Neural cell (in vitro differentiated cells): ENCODE data around the gene CDK13. TPM values are rescaled to one million over a fixed set of nuclear protein-coding genes. Genes with fewer than 3 reads are reported as not detected.

Experiments used
- H2AFZ ChIP-seq: fragments of 200-600, 300-800 bp; sonication (generic), shearing (Covaris generic); 2 replicates; pipeline ENCODE4 v1.6.0; 2014; ENCODE audit warnings: low read depth, mild to moderate bottlenecking, antibody characterized with exemption, low read length, moderate library complexity
- H3F3A ChIP-seq: fragments of 200-600 bp; shearing (Covaris generic); 2 replicates; pipeline ENCODE4 v1.6.1; 2016; ENCODE audit warnings: mild to moderate bottlenecking, moderate library complexity, mixed read lengths, antibody characterized with exemption, low read length; ENCODE audit not compliant: insufficient read depth, poor library complexity, severe bottlenecking
- H3K27ac ChIP-seq: fragments of 200-600, 300-800 bp; sonication (generic), shearing (Covaris generic); 2 replicates; pipeline ENCODE4 v1.5.1; 2014; ENCODE audit warnings: mild to moderate bottlenecking, low read length, moderate library complexity
- H3K27me3 ChIP-seq: fragments of 300-800, 200-600 bp; sonication (generic), shearing (Covaris generic); 2 replicates; pipeline ENCODE4 v1.6.0; 2014; ENCODE audit warnings: mild to moderate bottlenecking, low read depth, low read length, moderate library complexity; ENCODE audit not compliant: insufficient read depth
- H3K36me3 ChIP-seq: fragments of 300-800, 200-600 bp; sonication (generic), shearing (Covaris generic); 2 replicates; pipeline ENCODE4 v1.5.1; 2014; ENCODE audit warnings: mild to moderate bottlenecking, antibody characterized with exemption, low read length, moderate library complexity; ENCODE audit not compliant: insufficient read depth
- H3K4me2 ChIP-seq: fragments of 300-800, 200-600 bp; sonication (generic), shearing (Covaris generic); 2 replicates; pipeline ENCODE4 v1.6.0; 2014; ENCODE audit warnings: mild to moderate bottlenecking, low read length
- H3K4me3 ChIP-seq: fragments of 300-800, 200-600 bp; sonication (generic), shearing (Covaris generic); 2 replicates; pipeline ENCODE4 v1.5.1; 2014; ENCODE audit warnings: mild to moderate bottlenecking, low read length, moderate library complexity
- H3K79me2 ChIP-seq: fragments of 200-600 bp; shearing (Covaris generic); replicated peaks from 2 replicates; pipeline ENCODE4 v1.6.0; 2014; ENCODE audit warnings: mild to moderate bottlenecking, low read length, moderate library complexity; ENCODE audit not compliant: insufficient read depth
- H3K9ac ChIP-seq: fragments of 300-800, 200-600 bp; sonication (generic), shearing (Covaris generic); 2 replicates; pipeline ENCODE4 v1.6.1; 2016; ENCODE audit warnings: mild to moderate bottlenecking, low read length, mixed read lengths
- H3K9me2 ChIP-seq: fragments of 200-600 bp; shearing (Covaris generic); 2 replicates; pipeline ENCODE4 v1.6.1; 2016; ENCODE audit warnings: mild to moderate bottlenecking, low read length, mixed read lengths; ENCODE audit not compliant: insufficient read depth
- H3K9me3 ChIP-seq: fragments of 200-600, 300-800 bp; sonication (generic), shearing (Covaris generic); 2 replicates; pipeline ENCODE4 v1.6.1; 2016; ENCODE audit warnings: mild to moderate bottlenecking, mixed run types, low read length, moderate library complexity, mixed read lengths
- H4K20me1 ChIP-seq: fragments of 200-600 bp; shearing (Covaris generic); 2 replicates; pipeline ENCODE4 v1.6.1; 2016; ENCODE audit warnings: mild to moderate bottlenecking, mixed run types; ENCODE audit not compliant: insufficient read depth
- EP300 ChIP-seq: fragments of 450-650 bp; conservative IDR thresholded peaks from 2 replicates; pipeline ENCODE4 v1.6.1; 2014; ENCODE audit warnings: antibody characterized with exemption, mild to moderate bottlenecking, moderate library complexity; ENCODE audit not compliant: poor library complexity, severe bottlenecking
- EZH2 ChIP-seq: fragments of 200-600, 300-800 bp; shearing (Covaris generic), sonication (generic); IDR thresholded peaks from 2 replicates; pipeline ENCODE4 v1.6.1; 2014; ENCODE audit warnings: antibody characterized with exemption, low read length, borderline replicate concordance, mild to moderate bottlenecking; ENCODE audit not compliant: insufficient read depth, poor library complexity, severe bottlenecking
- MXI1 ChIP-seq: fragments of 450-650 bp; conservative IDR thresholded peaks from 2 replicates; pipeline ENCODE4 v1.6.1; 2014; ENCODE audit warnings: antibody characterized with exemption, mild to moderate bottlenecking; ENCODE audit not compliant: poor library complexity, severe bottlenecking
- POLR2AphosphoS5 ChIP-seq: IDR thresholded peaks from 2 replicates; pipeline ENCODE4 v1.6.1; 2012
- RAD21 ChIP-seq: fragments of 450-650 bp; conservative IDR thresholded peaks from 2 replicates; pipeline ENCODE4 v1.6.1; 2014; ENCODE audit warnings: antibody characterized with exemption, mild to moderate bottlenecking, moderate library complexity
- SMC3 ChIP-seq: fragments of 450-650 bp; conservative IDR thresholded peaks from 2 replicates; pipeline ENCODE4 v1.6.1; 2014; ENCODE audit warnings: antibody characterized with exemption, mild to moderate bottlenecking, moderate library complexity; ENCODE audit not compliant: poor library complexity
- TAF1 ChIP-seq: IDR thresholded peaks from 2 replicates; pipeline ENCODE4 v1.6.1; 2012; ENCODE audit warnings: low read depth
- polyA plus RNA-seq: library from polyadenylated mRNA; depleted of rRNA; stranded (reverse); fragments of >200 nt; gene quantifications from 2 replicates; pipeline ENCODE4 v1.2.3, GENCODE V29; 2014
- TF ChIP-seq, protein P1 (sequence below): fragments of 450-650 bp; IDR thresholded peaks from 2 replicates; pipeline ENCODE4 v1.5.1; 2014; ENCODE audit warnings: antibody characterized with exemption, mild to moderate bottlenecking, moderate library complexity; ENCODE audit not compliant: poor library complexity, severe bottlenecking
- TF ChIP-seq, protein P2 (sequence below): IDR thresholded peaks from 2 replicates; pipeline ENCODE4 v1.6.1; 2012; ENCODE audit warnings: borderline replicate concordance

CDK13 gene
- polyA plus RNA-seq, 1 donor from 2014 or later: 27.0 TPM

DNA sequence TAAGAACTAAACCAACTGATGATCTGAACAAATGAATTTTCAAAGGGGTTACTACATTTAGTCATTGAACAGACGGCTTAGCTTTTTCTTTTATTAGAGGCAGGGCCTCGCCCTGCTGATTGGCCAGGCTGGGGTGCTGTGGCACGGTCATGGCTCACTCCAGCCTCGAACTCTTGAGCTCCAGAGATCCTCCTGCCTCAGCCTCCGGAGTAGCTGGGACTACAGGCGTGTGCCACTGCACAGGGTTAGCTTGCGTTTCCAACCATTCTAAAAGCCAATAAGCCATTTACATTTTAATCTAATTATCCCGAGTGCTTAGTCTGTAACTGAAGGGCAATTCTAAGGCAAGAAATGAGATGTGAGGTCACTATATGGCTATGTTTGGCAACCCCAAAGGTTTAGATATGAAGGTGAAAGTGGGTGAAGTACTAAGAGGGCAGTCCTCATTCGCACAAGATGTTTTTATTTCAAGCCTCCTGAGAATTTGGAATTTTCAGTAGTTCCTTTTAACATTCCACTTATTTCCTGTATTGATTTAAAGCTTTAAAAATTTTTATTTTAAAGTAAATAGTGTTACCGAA, 1.6 kb upstream of the CDK13 start:
- Histone ChIP-seq H3K4me2 (peak overlapping the region; percentile 15), H3K36me3 (no peaks in the 10 kb centered on the region), H4K20me1 (peaks cover 14% of the 10 kb centered on the region), H3F3A (peaks cover 11% of the 10 kb centered on the region), H3K9me2 (no peaks in the 10 kb centered on the region), H3K9ac (peak overlapping the region; percentile 83), H2AFZ (peak overlapping the region; percentile 77), H3K4me3 (peak overlapping the region; percentile 85), H3K27ac (peak overlapping the region; percentile 93), H3K79me2 (peaks cover 19% of the 10 kb centered on the region), H3K9me3 (no peaks in the 10 kb centered on the region), H3K27me3 (no peaks in the 10 kb centered on the region)
- no peak for TF ChIP-seq MXI1
- no peak for TF ChIP-seq EZH2
- TF ChIP-seq RAD21: no peak
- TF ChIP-seq TAF1: no peak
- TF ChIP-seq, protein P1, sequence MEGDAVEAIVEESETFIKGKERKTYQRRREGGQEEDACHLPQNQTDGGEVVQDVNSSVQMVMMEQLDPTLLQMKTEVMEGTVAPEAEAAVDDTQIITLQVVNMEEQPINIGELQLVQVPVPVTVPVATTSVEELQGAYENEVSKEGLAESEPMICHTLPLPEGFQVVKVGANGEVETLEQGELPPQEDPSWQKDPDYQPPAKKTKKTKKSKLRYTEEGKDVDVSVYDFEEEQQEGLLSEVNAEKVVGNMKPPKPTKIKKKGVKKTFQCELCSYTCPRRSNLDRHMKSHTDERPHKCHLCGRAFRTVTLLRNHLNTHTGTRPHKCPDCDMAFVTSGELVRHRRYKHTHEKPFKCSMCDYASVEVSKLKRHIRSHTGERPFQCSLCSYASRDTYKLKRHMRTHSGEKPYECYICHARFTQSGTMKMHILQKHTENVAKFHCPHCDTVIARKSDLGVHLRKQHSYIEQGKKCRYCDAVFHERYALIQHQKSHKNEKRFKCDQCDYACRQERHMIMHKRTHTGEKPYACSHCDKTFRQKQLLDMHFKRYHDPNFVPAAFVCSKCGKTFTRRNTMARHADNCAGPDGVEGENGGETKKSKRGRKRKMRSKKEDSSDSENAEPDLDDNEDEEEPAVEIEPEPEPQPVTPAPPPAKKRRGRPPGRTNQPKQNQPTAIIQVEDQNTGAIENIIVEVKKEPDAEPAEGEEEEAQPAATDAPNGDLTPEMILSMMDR: no peak
- TF ChIP-seq, protein P2, sequence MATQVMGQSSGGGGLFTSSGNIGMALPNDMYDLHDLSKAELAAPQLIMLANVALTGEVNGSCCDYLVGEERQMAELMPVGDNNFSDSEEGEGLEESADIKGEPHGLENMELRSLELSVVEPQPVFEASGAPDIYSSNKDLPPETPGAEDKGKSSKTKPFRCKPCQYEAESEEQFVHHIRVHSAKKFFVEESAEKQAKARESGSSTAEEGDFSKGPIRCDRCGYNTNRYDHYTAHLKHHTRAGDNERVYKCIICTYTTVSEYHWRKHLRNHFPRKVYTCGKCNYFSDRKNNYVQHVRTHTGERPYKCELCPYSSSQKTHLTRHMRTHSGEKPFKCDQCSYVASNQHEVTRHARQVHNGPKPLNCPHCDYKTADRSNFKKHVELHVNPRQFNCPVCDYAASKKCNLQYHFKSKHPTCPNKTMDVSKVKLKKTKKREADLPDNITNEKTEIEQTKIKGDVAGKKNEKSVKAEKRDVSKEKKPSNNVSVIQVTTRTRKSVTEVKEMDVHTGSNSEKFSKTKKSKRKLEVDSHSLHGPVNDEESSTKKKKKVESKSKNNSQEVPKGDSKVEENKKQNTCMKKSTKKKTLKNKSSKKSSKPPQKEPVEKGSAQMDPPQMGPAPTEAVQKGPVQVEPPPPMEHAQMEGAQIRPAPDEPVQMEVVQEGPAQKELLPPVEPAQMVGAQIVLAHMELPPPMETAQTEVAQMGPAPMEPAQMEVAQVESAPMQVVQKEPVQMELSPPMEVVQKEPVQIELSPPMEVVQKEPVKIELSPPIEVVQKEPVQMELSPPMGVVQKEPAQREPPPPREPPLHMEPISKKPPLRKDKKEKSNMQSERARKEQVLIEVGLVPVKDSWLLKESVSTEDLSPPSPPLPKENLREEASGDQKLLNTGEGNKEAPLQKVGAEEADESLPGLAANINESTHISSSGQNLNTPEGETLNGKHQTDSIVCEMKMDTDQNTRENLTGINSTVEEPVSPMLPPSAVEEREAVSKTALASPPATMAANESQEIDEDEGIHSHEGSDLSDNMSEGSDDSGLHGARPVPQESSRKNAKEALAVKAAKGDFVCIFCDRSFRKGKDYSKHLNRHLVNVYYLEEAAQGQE: no peak
- TF ChIP-seq SMC3: no peak
- no peak for TF ChIP-seq POLR2AphosphoS5
- no peak for TF ChIP-seq EP300

DNA sequence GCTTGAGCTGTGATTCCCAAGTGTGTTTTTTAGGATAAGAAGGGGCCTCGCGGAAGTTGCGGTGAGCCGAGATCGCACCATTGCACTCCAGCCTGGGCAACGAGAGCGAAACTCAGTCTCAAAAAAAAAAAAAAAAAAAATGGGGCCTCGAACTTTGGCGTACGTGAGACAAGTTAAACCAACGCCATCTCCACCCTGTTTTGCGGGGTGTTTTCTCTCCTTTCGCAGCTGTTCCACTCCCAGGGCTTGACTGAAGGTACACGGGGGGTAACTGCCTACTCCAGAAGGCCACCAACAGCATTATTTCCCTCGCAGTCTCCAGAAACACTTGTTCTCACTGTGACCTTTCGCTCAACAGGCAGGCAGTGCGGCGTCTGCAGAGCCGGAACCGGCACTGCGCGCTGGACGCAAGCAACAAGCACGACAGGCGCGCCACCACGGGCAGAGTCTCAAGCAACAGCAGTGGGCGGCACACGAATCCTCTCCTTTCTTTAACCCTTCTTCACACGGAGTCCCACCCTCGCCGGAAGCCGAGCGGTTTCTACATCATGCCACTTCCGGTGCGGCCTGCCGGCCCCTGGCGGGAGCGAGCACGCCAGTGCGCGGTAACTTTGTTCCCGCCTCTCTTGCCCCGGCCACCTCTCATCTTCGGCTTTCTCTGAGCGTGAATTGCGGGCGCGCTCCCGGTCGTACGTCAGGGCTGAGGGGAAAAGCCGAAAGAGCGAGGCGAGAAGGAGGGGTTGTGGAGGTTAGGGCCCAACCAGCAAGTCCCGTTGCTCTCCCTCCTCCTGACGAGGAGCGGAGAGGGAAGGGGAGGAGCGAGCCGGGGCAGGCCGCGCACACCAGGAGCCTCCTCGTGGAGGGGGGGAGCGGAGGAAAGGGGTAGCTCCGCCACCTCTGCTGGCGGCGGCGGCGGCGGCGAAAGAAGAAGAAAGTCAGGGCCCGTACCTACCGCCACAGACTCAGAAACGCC, 814 bp upstream of the CDK13 start:
- H3F3A ChIP-seq: peaks cover 11% of the 10 kb centered on the region

More for the DNA sequence above, 814 bp upstream of the CDK13 start:
- Histone ChIP-seq H2AFZ (peak overlapping the region; percentile 77), H3K9me3 (no peaks in the 10 kb centered on the region), H3K9me2 (no peaks in the 10 kb centered on the region), H3K9ac (peak overlapping the region; percentile 87), H3K79me2 (peaks cover 26% of the 10 kb centered on the region), H3K4me3 (peak overlapping the region; percentile 85), H3K36me3 (no peaks in the 10 kb centered on the region), H3K4me2 (peak overlapping the region; percentile 15), H3K27me3 (no peaks in the 10 kb centered on the region), H3K27ac (peak overlapping the region; percentile 93), H4K20me1 (peaks cover 14% of the 10 kb centered on the region)
- peak; percentile 94 for TF ChIP-seq TAF1
- TF ChIP-seq POLR2AphosphoS5: peak; percentile 73
- peak; percentile 45 for TF ChIP-seq EP300
- TF ChIP-seq RAD21: peak; percentile 55
- TF ChIP-seq MXI1: peak; percentile 86
- TF ChIP-seq, protein P1: peak; percentile 49
- peak; percentile 59 for TF ChIP-seq SMC3
- no peak for TF ChIP-seq EZH2
- TF ChIP-seq, protein P2: peak; percentile 93
